ENCODE measurements around the gene CACNG4.

The CACNG4 gene

DNA sequence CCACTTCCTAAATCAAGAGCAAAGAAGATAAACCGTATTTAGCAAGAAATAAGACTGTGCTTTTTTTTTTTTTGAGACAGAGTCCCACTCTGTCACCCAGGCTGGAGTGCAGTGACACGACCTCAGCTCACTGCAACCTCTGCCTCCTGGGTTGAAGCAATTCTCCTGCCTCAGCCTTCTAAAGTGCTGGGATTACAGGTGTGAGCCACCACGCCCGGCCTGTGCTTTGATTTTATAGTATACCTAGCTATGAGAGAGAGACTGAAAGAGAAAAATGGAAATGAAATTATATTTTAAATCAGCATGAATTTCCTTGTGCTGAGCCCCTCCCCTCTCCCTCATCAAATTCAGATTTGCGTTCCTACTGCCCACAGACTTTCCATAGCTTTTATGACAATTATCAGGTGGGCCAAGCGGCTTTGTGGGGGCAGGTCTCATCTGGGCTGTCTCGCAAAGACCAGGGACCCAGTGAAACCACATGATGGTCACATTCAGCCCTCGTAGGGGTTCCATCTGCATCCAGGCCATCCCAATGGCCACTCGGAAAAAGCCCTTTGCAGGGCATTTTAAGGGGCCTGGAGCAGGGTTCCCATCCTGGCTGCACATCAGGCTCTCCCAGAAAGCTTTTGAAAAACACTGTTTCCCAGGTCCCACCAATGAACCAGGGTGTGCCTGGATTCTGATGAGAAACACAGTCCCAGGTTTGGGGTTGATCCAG lies 88.4 kb downstream of the CACNG4 start:
- TF ChIP-seq, protein P1, sequence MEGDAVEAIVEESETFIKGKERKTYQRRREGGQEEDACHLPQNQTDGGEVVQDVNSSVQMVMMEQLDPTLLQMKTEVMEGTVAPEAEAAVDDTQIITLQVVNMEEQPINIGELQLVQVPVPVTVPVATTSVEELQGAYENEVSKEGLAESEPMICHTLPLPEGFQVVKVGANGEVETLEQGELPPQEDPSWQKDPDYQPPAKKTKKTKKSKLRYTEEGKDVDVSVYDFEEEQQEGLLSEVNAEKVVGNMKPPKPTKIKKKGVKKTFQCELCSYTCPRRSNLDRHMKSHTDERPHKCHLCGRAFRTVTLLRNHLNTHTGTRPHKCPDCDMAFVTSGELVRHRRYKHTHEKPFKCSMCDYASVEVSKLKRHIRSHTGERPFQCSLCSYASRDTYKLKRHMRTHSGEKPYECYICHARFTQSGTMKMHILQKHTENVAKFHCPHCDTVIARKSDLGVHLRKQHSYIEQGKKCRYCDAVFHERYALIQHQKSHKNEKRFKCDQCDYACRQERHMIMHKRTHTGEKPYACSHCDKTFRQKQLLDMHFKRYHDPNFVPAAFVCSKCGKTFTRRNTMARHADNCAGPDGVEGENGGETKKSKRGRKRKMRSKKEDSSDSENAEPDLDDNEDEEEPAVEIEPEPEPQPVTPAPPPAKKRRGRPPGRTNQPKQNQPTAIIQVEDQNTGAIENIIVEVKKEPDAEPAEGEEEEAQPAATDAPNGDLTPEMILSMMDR (conservative IDR thresholded peaks at IDR 0.05; ENCODE audit: low read length), result no peak
- no peak for DNase-seq (ENCODE audit: low read depth)
- H3K4me3 ChIP-seq (ENCODE audit: low read length), result no peak overlapping the region

DNA sequence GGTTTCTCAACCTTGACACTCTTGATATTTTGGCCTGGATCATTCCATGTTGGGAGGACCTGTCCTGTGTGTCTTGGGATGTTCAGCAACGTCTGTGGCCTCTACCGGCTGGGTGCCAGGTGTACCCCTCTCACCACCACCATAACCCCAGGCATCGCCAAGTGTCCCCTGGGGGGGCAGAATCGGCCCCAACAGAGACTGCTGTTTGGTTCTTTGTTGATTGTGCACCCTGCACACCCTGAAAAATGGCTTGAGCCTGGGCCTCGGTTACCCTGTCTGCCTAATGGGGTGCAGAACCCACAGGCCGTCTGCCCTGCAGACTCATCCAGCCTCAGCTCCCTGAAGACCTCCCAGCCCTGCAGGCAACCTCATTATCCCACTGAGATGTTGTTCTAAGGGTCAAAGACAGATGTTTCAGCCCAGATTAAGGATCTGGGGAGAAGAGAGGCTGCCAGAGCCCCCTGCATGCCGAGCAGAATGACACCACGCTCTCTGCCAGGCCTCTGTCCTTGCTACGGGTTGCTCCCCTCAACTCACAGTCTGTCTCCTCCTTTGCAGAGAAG lies 89.0 kb downstream of the CACNG4 start:
- TF ChIP-seq, protein P1 (conservative IDR thresholded peaks at IDR 0.05; ENCODE audit: low read length), result no peak
- DNase-seq (ENCODE audit: low read depth), result no peak
- no peak overlapping the region for H3K4me3 ChIP-seq (ENCODE audit: low read length)

DNA sequence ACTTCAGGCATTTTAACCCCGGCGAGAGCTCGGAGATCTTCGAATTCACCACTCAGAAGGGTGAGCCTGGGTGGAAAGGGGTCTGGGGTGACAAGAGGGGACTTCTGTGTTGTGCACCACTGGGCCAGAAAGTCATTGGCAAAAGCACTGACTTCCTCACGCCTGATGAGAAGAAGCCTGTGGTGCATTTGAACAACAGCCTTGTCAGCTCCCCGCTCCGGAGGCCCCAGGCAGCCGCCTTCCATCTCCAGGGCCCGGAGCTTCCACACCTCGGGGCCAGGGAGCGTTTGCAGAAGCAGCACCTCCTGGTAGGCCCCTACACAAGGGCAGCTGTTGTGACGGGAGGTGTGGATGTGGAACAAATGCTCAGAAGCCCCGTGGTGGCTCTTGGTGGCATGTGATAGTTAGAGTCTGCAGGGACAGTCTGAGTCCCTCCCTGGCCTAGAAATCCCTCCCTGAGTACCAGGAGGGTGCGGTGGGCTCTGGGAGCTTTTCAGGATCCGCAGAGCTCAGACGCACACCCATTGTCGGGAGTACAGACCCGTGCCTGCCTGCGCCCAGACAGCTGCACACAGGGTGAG lies 89.6 kb downstream of the CACNG4 start:
- TF ChIP-seq, protein P1 (conservative IDR thresholded peaks at IDR 0.05; ENCODE audit: low read length), result no peak
- no peak overlapping the region for H3K4me3 ChIP-seq (ENCODE audit: low read length)
- DNase-seq (ENCODE audit: low read depth), result no peak

GRCh38 chr17:67054608-67055007 lies 90.1 kb downstream of the CACNG4 start:
- TF ChIP-seq, protein P1 (conservative IDR thresholded peaks at IDR 0.05; ENCODE audit: low read length), result no peak
- H3K4me3 ChIP-seq (ENCODE audit: low read length), result no peak overlapping the region
- DNase-seq (ENCODE audit: low read depth), result no peak

- H3K4me3 ChIP-seq (ENCODE audit: low read length), result no peak overlapping the region
- TF ChIP-seq, protein P1 (conservative IDR thresholded peaks at IDR 0.05; ENCODE audit: low read length), result no peak
- no peak for DNase-seq (ENCODE audit: low read depth)
Measured at GRCh38 chr17:67055041-67055443, 90.5 kb downstream of the CACNG4 start.

- no peak for DNase-seq (ENCODE audit: low read depth)
- no peak overlapping the region for H3K4me3 ChIP-seq (ENCODE audit: low read length)
- TF ChIP-seq, protein P1 (conservative IDR thresholded peaks at IDR 0.05; ENCODE audit: low read length), result no peak
Measured at GRCh38 chr17:67055811-67056745, 91.6 kb downstream of the CACNG4 start.
